ENCODE results near the gene CACYBP. TPM values are rescaled to one million over a fixed set of nuclear protein-coding genes. Genes with fewer than 3 reads are reported as not detected.

Gene CACYBP
- total RNA-seq, 1 experiment from 2014 or later, result 202 TPM

DNA sequence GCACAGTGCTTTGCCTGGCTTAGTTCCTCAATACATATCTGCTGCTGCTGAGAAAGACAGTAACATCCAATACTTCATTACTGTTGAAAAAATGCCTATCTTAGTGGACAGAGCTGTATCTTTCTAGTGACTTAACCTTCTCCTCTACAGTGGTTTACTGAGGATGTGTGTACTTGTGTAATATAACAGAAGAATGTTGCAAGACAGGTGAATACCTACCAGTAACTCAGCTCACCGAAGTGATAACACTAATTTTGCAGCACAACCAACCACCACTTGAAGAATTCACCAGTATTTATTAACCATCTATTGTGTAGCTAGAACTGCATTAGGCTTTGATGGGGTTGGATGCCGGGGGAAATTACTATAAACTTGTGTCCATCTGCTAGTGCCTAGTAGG is 51.2 kb downstream of the CACYBP start:
- Histone ChIP-seq H3K27me3 (ENCODE audit: insufficient read depth, low read length) (no peaks in the 10 kb centered on the region), H3K4ac (ENCODE audit: low read depth, low read length) (no peak overlapping the region), H2BK15ac (ENCODE audit: low read depth, low read length) (no peak overlapping the region), H2BK20ac (ENCODE audit: low read depth, low read length, poor library complexity, severe bottlenecking) (no peak overlapping the region), H2BK120ac (ENCODE audit: low read depth, low read length, poor library complexity, severe bottlenecking) (no peak overlapping the region), H3K14ac (ENCODE audit: insufficient read depth, low read length) (no peak overlapping the region), H2BK12ac (ENCODE audit: insufficient read length, low read depth, low read length) (no peak overlapping the region), H2AK5ac (ENCODE audit: insufficient read length, low read length) (no peak overlapping the region), H3K27ac (ENCODE audit: insufficient read length, low read depth, low read length) (no peak overlapping the region), H3K23me2 (ENCODE audit: insufficient read length, low read depth, low read length, poor library complexity, severe bottlenecking) (no peaks in the 10 kb centered on the region), H3K23ac (ENCODE audit: insufficient read length, low read depth, low read length) (no peak overlapping the region), H3K9me3 (ENCODE audit: control insufficient read depth, low read depth, low read length) (no peaks in the 10 kb centered on the region), H2AFZ (ENCODE audit: low read length) (no peak overlapping the region), H3T11ph (ENCODE audit: low read length) (no peak overlapping the region), H4K5ac (ENCODE audit: insufficient read length, low read depth, low read length) (no peak overlapping the region), H3K18ac (ENCODE audit: insufficient read length, low read depth, low read length) (no peak overlapping the region), H4K8ac (replicated peaks; ENCODE audit: insufficient read length, low read depth, low read length) (no peak overlapping the region), H3K9ac (ENCODE audit: extremely low read depth, insufficient read length, low read length) (no peak overlapping the region), H2BK5ac (ENCODE audit: insufficient read length, low read length) (no peak overlapping the region), H4K91ac (ENCODE audit: insufficient read length, low read depth, low read length) (no peak overlapping the region), H3K79me1 (ENCODE audit: insufficient read depth, low read depth, low read length, poor library complexity, severe bottlenecking) (no peaks in the 10 kb centered on the region), H3K4me1 (ENCODE audit: insufficient read depth, low read length) (no peaks in the 10 kb centered on the region), H3K4me2 (ENCODE audit: insufficient read depth, insufficient read length, low read length) (no peak overlapping the region), H4K20me1 (ENCODE audit: control insufficient read depth, insufficient read depth, insufficient read length) (no peaks in the 10 kb centered on the region), H3K56ac (ENCODE audit: insufficient read length, low read depth, low read length) (no peak overlapping the region), H3K79me2 (ENCODE audit: insufficient read depth, low read length) (no peaks in the 10 kb centered on the region)
- H3K4me3 Mint-ChIP-seq, result no peak overlapping the region
- H3K4me1 Mint-ChIP-seq, result no peaks in the 10 kb centered on the region
- peaks cover 2% of the 10 kb centered on the region; the same call in 1 of the 2 replicates for H3K27me3 Mint-ChIP-seq (ENCODE audit: low read depth)
- H3K36me3 Mint-ChIP-seq (ENCODE audit: insufficient read depth in 1 of 3, low read depth in 3 of 3), result no peaks in the 10 kb centered on the region
- no CpG with 5 or more reads among the region's 2 CpGs for WGBS (ENCODE audit: extremely low coverage, insufficient read length, low lambda C conversion rate)
- no peak for DNase-seq
- TF ChIP-seq, protein P1, sequence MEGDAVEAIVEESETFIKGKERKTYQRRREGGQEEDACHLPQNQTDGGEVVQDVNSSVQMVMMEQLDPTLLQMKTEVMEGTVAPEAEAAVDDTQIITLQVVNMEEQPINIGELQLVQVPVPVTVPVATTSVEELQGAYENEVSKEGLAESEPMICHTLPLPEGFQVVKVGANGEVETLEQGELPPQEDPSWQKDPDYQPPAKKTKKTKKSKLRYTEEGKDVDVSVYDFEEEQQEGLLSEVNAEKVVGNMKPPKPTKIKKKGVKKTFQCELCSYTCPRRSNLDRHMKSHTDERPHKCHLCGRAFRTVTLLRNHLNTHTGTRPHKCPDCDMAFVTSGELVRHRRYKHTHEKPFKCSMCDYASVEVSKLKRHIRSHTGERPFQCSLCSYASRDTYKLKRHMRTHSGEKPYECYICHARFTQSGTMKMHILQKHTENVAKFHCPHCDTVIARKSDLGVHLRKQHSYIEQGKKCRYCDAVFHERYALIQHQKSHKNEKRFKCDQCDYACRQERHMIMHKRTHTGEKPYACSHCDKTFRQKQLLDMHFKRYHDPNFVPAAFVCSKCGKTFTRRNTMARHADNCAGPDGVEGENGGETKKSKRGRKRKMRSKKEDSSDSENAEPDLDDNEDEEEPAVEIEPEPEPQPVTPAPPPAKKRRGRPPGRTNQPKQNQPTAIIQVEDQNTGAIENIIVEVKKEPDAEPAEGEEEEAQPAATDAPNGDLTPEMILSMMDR (conservative IDR thresholded peaks at IDR 0.05), result no peak
- H3K9me3 Mint-ChIP-seq, result no peaks in the 10 kb centered on the region
- H3K27ac Mint-ChIP-seq, result no peak overlapping the region

Data from H9 (cell line).